ENCODE measurements around the gene SERPINB12. TPM values are rescaled to one million over a fixed set of nuclear protein-coding genes. Genes with fewer than 3 reads are reported as not detected.

The SERPINB12 gene
- total RNA-seq, 4 donors from 2014 or later, result 62.8 to 185 (median 112) TPM

- intact Hi-C loops (cut with DNase I; ENCODE audit: low total_unique reads), result no loop called here
- H3K4me3 ChIP-seq (ENCODE audit: low read depth, poor library complexity, severe bottlenecking), result no peak overlapping the region
- no peak for DNase-seq (ENCODE audit: low spot score in 2 of 2)
- TF ChIP-seq CTCF (IDR thresholded peaks at IDR 0.05), result no peak
- TF ChIP-seq POLR2A (IDR thresholded peaks at IDR 0.05), result no peak
- WGBS, 2 donors, result 45 to 50% methylated on average over 1 of the region's 1 CpG
Measured at GRCh38 chr18:63592471-63592870, 50.3 kb downstream of the SERPINB12 start.

- intact Hi-C loops (cut with DNase I; ENCODE audit: low total_unique reads), result no loop called here
- 81 to 82% methylated on average over 14 of the region's 14 CpGs for WGBS, 2 donors
- TF ChIP-seq POLR2A (IDR thresholded peaks at IDR 0.05), result no peak
- TF ChIP-seq CTCF (IDR thresholded peaks at IDR 0.05), result no peak
- DNase-seq (ENCODE audit: low spot score in 2 of 2), result no peak
- H3K4me3 ChIP-seq (ENCODE audit: low read depth, poor library complexity, severe bottlenecking), result no peak overlapping the region
Measured at GRCh38 chr18:63596964-63597363, 54.8 kb downstream of the SERPINB12 start.

GRCh38 chr18:63603355-63603754, 61.2 kb downstream of the SERPINB12 start:
- no peak overlapping the region for H3K4me3 ChIP-seq (ENCODE audit: low read depth, poor library complexity, severe bottlenecking)
- no peak for TF ChIP-seq CTCF (IDR thresholded peaks at IDR 0.05)
- no peak for TF ChIP-seq POLR2A (IDR thresholded peaks at IDR 0.05)
- DNase-seq (ENCODE audit: low spot score in 2 of 2), result no peak
- intact Hi-C loops (cut with DNase I; ENCODE audit: low total_unique reads), result no loop called here
- WGBS, 2 donors, result 23 to 31% methylated on average over 1 of the region's 1 CpG

GRCh38 chr18:63603772-63604171, 61.6 kb downstream of the SERPINB12 start:
- 19 to 28% methylated on average over 1 of the region's 1 CpG for WGBS, 2 donors
- H3K4me3 ChIP-seq (ENCODE audit: low read depth, poor library complexity, severe bottlenecking), result no peak overlapping the region
- no peak for DNase-seq (ENCODE audit: low spot score in 2 of 2)
- intact Hi-C loops (cut with DNase I; ENCODE audit: low total_unique reads), result no loop called here
- no peak for TF ChIP-seq POLR2A (IDR thresholded peaks at IDR 0.05)

GRCh38 chr18:63604791-63605567, 62.8 kb downstream of the SERPINB12 start:
- intact Hi-C loops (cut with DNase I; ENCODE audit: low total_unique reads), result no loop called here
- DNase-seq (ENCODE audit: low spot score in 2 of 2), result no peak
- TF ChIP-seq POLR2A (IDR thresholded peaks at IDR 0.05) (no peak), CTCF (IDR thresholded peaks at IDR 0.05) (no peak)
- H3K4me3 ChIP-seq (ENCODE audit: low read depth, poor library complexity, severe bottlenecking), result no peak overlapping the region
- WGBS, 2 donors, result 58 to 67% methylated on average over 4 of the region's 4 CpGs

GRCh38 chr18:63606526-63606925, 64.4 kb downstream of the SERPINB12 start:
- WGBS, 2 donors, result 75 to 77% methylated on average over 3 of the region's 3 CpGs
- no peak overlapping the region for H3K4me3 ChIP-seq (ENCODE audit: low read depth, poor library complexity, severe bottlenecking)
- no peak for DNase-seq (ENCODE audit: low spot score in 2 of 2)
- TF ChIP-seq POLR2A (IDR thresholded peaks at IDR 0.05), result no peak
- no peak for TF ChIP-seq CTCF (IDR thresholded peaks at IDR 0.05)
- intact Hi-C loops (cut with DNase I; ENCODE audit: low total_unique reads), result no loop called here
